WTC11 (cell line): Measurements from ENCODE around the gene HOXB3.

Experiments used
- CBFB ChIP-seq: sonication (generic); formaldehyde crosslinking; IDR thresholded peaks from 2 replicates; pipeline ENCODE4 v1.8.1; 2022; ENCODE audit warnings: mild to moderate bottlenecking, low read depth, missing genetic modification reagents
- ETV6 ChIP-seq: sonication (generic); formaldehyde crosslinking; IDR thresholded peaks from 2 replicates; pipeline ENCODE4 v1.8.1; 2022; ENCODE audit warnings: mild to moderate bottlenecking, missing genetic modification reagents
- GTF2I ChIP-seq: fragments of 250-450 bp; sonication (Bioruptor Pico); conservative IDR thresholded peaks from 2 replicates; pipeline ENCODE4 v1.4.0; 2021; ENCODE audit warnings: mild to moderate bottlenecking
- NR2C2 ChIP-seq: sonication (generic); formaldehyde crosslinking; IDR thresholded peaks from 2 replicates; pipeline ENCODE4 v1.8.0; 2022; ENCODE audit warnings: mild to moderate bottlenecking, missing genetic modification reagents
- TEAD4 ChIP-seq: sonication (generic); formaldehyde crosslinking; IDR thresholded peaks from 2 replicates; pipeline ENCODE4 v1.8.0; 2022; ENCODE audit warnings: mild to moderate bottlenecking, missing genetic modification reagents
- ZBTB21 ChIP-seq: sonication (generic); formaldehyde crosslinking; IDR thresholded peaks from 2 replicates; pipeline ENCODE4 v1.8.1; 2023; ENCODE audit warnings: mild to moderate bottlenecking, missing genetic modification reagents, borderline replicate concordance
- ZNF121 ChIP-seq: sonication (generic); formaldehyde crosslinking; IDR thresholded peaks from 2 replicates; pipeline ENCODE4 v1.8.0; 2023; ENCODE audit warnings: missing genetic modification reagents
- TF ChIP-seq, protein P1 (sequence below): fragments of 200-600 bp; IDR thresholded peaks from 2 replicates; pipeline ENCODE4 v1.8.0; 2022; ENCODE audit warnings: antibody characterized with exemption
- TF ChIP-seq, protein P2 (sequence below): sonication (generic); formaldehyde crosslinking; IDR thresholded peaks from 2 replicates; pipeline ENCODE4 v1.8.1; 2023; ENCODE audit warnings: mild to moderate bottlenecking, missing genetic modification reagents
- TF ChIP-seq, protein P3 (sequence below): sonication (generic); formaldehyde crosslinking; IDR thresholded peaks from 2 replicates; pipeline ENCODE4 v1.8.1; 2022; ENCODE audit warnings: low read depth, mild to moderate bottlenecking, moderate library complexity, missing genetic modification reagents, borderline replicate concordance
- TF ChIP-seq, protein P4 (sequence below): sonication (generic); formaldehyde crosslinking; IDR thresholded peaks from 2 replicates; pipeline ENCODE4 v1.8.1; 2023; ENCODE audit warnings: mild to moderate bottlenecking, moderate library complexity, missing genetic modification reagents
- TF ChIP-seq, protein P5 (sequence below): sonication (generic); formaldehyde crosslinking; IDR thresholded peaks from 2 replicates; pipeline ENCODE4 v1.8.0; 2022; ENCODE audit warnings: mild to moderate bottlenecking, missing genetic modification reagents
- TF ChIP-seq, protein P6 (sequence below): fragments of 250-450 bp; sonication (Bioruptor Pico); conservative IDR thresholded peaks from 2 replicates; pipeline ENCODE4 v1.9.0; 2021; ENCODE audit warnings: mild to moderate bottlenecking
- TF ChIP-seq, protein P7 (sequence below): sonication (generic); formaldehyde crosslinking; IDR thresholded peaks from 2 replicates; pipeline ENCODE4 v1.8.0; 2022; ENCODE audit warnings: mild to moderate bottlenecking, missing genetic modification reagents

DNA sequence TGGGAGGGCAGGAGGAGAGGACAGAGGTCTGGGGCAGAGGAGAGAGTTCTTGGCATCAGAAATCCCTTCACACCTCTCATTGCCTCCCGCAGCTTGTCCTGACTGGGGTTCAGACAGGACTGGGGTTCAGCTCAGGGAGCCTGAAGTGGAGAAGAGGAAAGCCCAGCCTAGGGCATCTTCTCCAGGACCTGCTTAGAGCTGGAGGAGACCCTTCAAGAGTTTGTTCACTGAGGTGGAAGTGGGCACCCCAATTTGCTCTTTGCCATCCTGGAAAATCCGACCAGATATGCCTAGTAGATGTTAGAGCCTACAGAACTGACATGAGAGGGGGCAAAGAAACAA is 2.0 kb downstream of the HOXB3 start:
- TF ChIP-seq NR2C2 (no peak), CBFB (CRISPR knock-in tag) (no peak), ETV6 (CRISPR knock-in tag) (no peak), GTF2I (CRISPR knock-in tag) (no peak), TEAD4 (CRISPR knock-in tag) (no peak), ZBTB21 (CRISPR knock-in tag) (no peak), ZNF121 (CRISPR knock-in tag) (no peak)
- TF ChIP-seq, protein P1, sequence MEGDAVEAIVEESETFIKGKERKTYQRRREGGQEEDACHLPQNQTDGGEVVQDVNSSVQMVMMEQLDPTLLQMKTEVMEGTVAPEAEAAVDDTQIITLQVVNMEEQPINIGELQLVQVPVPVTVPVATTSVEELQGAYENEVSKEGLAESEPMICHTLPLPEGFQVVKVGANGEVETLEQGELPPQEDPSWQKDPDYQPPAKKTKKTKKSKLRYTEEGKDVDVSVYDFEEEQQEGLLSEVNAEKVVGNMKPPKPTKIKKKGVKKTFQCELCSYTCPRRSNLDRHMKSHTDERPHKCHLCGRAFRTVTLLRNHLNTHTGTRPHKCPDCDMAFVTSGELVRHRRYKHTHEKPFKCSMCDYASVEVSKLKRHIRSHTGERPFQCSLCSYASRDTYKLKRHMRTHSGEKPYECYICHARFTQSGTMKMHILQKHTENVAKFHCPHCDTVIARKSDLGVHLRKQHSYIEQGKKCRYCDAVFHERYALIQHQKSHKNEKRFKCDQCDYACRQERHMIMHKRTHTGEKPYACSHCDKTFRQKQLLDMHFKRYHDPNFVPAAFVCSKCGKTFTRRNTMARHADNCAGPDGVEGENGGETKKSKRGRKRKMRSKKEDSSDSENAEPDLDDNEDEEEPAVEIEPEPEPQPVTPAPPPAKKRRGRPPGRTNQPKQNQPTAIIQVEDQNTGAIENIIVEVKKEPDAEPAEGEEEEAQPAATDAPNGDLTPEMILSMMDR: no peak
- TF ChIP-seq, protein P2, sequence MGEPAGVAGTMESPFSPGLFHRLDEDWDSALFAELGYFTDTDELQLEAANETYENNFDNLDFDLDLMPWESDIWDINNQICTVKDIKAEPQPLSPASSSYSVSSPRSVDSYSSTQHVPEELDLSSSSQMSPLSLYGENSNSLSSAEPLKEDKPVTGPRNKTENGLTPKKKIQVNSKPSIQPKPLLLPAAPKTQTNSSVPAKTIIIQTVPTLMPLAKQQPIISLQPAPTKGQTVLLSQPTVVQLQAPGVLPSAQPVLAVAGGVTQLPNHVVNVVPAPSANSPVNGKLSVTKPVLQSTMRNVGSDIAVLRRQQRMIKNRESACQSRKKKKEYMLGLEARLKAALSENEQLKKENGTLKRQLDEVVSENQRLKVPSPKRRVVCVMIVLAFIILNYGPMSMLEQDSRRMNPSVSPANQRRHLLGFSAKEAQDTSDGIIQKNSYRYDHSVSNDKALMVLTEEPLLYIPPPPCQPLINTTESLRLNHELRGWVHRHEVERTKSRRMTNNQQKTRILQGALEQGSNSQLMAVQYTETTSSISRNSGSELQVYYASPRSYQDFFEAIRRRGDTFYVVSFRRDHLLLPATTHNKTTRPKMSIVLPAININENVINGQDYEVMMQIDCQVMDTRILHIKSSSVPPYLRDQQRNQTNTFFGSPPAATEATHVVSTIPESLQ (CRISPR knock-in tag): no peak
- TF ChIP-seq, protein P3, sequence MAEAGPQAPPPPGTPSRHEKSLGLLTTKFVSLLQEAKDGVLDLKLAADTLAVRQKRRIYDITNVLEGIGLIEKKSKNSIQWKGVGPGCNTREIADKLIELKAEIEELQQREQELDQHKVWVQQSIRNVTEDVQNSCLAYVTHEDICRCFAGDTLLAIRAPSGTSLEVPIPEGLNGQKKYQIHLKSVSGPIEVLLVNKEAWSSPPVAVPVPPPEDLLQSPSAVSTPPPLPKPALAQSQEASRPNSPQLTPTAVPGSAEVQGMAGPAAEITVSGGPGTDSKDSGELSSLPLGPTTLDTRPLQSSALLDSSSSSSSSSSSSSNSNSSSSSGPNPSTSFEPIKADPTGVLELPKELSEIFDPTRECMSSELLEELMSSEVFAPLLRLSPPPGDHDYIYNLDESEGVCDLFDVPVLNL: no peak
- TF ChIP-seq, protein P4, sequence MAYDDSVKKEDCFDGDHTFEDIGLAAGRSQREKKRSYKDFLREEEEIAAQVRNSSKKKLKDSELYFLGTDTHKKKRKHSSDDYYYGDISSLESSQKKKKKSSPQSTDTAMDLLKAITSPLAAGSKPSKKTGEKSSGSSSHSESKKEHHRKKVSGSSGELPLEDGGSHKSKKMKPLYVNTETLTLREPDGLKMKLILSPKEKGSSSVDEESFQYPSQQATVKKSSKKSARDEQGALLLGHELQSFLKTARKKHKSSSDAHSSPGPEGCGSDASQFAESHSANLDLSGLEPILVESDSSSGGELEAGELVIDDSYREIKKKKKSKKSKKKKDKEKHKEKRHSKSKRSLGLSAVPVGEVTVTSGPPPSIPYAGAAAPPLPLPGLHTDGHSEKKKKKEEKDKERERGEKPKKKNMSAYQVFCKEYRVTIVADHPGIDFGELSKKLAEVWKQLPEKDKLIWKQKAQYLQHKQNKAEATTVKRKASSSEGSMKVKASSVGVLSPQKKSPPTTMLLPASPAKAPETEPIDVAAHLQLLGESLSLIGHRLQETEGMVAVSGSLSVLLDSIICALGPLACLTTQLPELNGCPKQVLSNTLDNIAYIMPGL (CRISPR knock-in tag): no peak
- TF ChIP-seq, protein P5, sequence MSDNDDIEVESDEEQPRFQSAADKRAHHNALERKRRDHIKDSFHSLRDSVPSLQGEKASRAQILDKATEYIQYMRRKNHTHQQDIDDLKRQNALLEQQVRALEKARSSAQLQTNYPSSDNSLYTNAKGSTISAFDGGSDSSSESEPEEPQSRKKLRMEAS (CRISPR knock-in tag): no peak
- TF ChIP-seq, protein P6, sequence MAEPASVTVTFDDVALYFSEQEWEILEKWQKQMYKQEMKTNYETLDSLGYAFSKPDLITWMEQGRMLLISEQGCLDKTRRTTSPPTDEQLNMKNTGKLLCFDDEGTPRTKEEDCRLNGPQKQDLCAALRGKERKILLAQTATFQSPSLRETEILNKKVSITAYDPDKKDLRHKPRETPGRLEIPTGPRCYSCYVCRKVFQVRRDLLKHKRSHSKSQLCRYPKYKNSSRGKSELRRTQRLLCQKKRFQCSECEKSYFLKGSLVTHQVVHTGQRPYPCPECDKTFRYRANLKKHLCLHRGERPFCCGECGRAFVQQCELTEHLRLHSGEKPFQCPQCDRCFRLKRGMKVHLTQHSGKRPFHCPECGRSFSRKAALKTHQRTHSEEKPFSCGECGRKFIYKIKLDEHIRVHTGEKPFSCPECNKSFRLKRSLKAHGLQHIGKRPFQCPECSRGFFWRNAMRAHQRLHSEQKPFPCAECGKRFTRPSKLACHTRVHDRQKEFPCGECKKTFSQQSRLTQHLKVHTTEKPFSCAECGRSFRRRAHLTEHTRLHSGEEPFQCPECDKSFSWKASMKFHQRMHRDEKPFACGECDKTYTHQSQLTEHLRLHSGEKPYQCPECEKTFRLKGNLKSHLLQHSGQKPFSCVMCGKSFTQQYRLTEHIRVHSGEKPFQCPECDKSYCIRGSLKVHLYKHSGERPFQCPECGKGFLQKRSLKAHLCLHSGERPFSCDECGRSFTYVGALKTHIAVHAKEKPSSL (CRISPR knock-in tag): no peak
- TF ChIP-seq, protein P7, sequence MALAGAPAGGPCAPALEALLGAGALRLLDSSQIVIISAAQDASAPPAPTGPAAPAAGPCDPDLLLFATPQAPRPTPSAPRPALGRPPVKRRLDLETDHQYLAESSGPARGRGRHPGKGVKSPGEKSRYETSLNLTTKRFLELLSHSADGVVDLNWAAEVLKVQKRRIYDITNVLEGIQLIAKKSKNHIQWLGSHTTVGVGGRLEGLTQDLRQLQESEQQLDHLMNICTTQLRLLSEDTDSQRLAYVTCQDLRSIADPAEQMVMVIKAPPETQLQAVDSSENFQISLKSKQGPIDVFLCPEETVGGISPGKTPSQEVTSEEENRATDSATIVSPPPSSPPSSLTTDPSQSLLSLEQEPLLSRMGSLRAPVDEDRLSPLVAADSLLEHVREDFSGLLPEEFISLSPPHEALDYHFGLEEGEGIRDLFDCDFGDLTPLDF (CRISPR knock-in tag): no peak
